A673 (cell line): ENCODE results near the gene FAM120B. TPM values are rescaled to one million over a fixed set of nuclear protein-coding genes. Genes with fewer than 3 reads are reported as not detected.

ENCODE experiments used
- BruUV-seq: library from RNA; stranded (reverse); fragments of 400-500 nt; replicated peaks from 2 replicates; lab custom pipeline; 2021; lab: Mats Ljungman, UMichigan
- CTCF ChIA-PET: fragments of 300-600 bp; sonication (Branson Sonifier 250); formaldehyde crosslinking; loops from one replicate; lab custom pipeline; 2022; ENCODE audit warnings: antibody characterized with exemption; lab: Charles Lee
- POLR2A ChIA-PET: fragments of 300-600 bp; sonication (Branson Sonifier 250); formaldehyde crosslinking; loops from one replicate; lab custom pipeline; 2022; ENCODE audit warnings: antibody characterized with exemption; ENCODE audit not compliant: low non-redundant PET; lab: Charles Lee
- DNase-seq: peaks from one replicate; pipeline ENCODE4 v3.0.0-alpha.2; 2015; ENCODE audit warnings: low spot score
- H3K27ac ChIP-seq: fragments of 200-600 bp; sonication (generic); 2 replicates; pipeline ENCODE4 v1.5.1; 2016; ENCODE audit warnings: mixed run types, low read depth, mild to moderate bottlenecking, mixed read lengths, antibody characterized with exemption, low read length; ENCODE audit not compliant: poor library complexity, severe bottlenecking
- H3K27me3 ChIP-seq: fragments of 200-600 bp; sonication (generic); replicated peaks from 2 replicates; pipeline ENCODE4 v1.6.1; 2017; ENCODE audit warnings: mixed run types, low read depth, mild to moderate bottlenecking, mixed read lengths, antibody characterized with exemption, low read length; ENCODE audit not compliant: insufficient read depth, poor library complexity
- H3K36me3 ChIP-seq: fragments of 200-600 bp; sonication (generic); 2 replicates; pipeline ENCODE4 v1.6.1; 2016; ENCODE audit warnings: mixed run types, mild to moderate bottlenecking, mixed read lengths, antibody characterized with exemption, low read length; ENCODE audit not compliant: insufficient read depth, poor library complexity, severe bottlenecking
- H3K4me1 ChIP-seq: fragments of 200-600 bp; sonication (generic); 2 replicates; pipeline ENCODE4 v1.6.1; 2017; ENCODE audit warnings: mixed run types, mild to moderate bottlenecking, mixed read lengths, antibody characterized with exemption, low read length; ENCODE audit not compliant: insufficient read depth, poor library complexity, severe bottlenecking
- H3K4me3 ChIP-seq: fragments of 200-600 bp; sonication (generic); 2 replicates; pipeline ENCODE4 v1.5.1; 2016; ENCODE audit warnings: low read depth, mixed run types, mild to moderate bottlenecking, mixed read lengths, low read length; ENCODE audit not compliant: poor library complexity, severe bottlenecking
- H3K9me3 ChIP-seq: fragments of 200-600 bp; sonication (generic); 2 replicates; pipeline ENCODE4 v1.6.1; 2016; ENCODE audit warnings: mixed run types, low read depth, mild to moderate bottlenecking, mixed read lengths, antibody characterized with exemption, low read length; ENCODE audit not compliant: poor library complexity, severe bottlenecking
- EZH2 ChIP-seq: fragments of 200-600 bp; sonication (generic); IDR thresholded peaks from 2 replicates; pipeline ENCODE4 v1.6.1; 2017; ENCODE audit warnings: borderline replicate concordance, low read depth, mild to moderate bottlenecking, mixed read lengths, antibody characterized with exemption, low read length; ENCODE audit not compliant: poor library complexity, severe bottlenecking
- intact Hi-C: fragments of 100-400 bp; cut with micrococcal nuclease; formaldehyde crosslinking; loops from one replicate; pipeline ENCODE4 v1.10.0; 2022; ENCODE audit not compliant: unreplicated experiment
- total RNA-seq: library from RNA; stranded (reverse); gene quantifications from 2 replicates; pipeline ENCODE4 v1.2.3, GENCODE V29; 2021
- TF ChIP-seq, protein P1 (sequence below): fragments of 300-800, 200-600 bp; sonication (generic); conservative IDR thresholded peaks from 2 replicates; pipeline ENCODE4 v1.5.1; 2017; ENCODE audit warnings: low read depth, mild to moderate bottlenecking, antibody characterized with exemption, low read length, moderate library complexity, mixed read lengths

The FAM120B gene
- total RNA-seq, 1 experiment from 2014 or later: 31.6 TPM

DNA sequence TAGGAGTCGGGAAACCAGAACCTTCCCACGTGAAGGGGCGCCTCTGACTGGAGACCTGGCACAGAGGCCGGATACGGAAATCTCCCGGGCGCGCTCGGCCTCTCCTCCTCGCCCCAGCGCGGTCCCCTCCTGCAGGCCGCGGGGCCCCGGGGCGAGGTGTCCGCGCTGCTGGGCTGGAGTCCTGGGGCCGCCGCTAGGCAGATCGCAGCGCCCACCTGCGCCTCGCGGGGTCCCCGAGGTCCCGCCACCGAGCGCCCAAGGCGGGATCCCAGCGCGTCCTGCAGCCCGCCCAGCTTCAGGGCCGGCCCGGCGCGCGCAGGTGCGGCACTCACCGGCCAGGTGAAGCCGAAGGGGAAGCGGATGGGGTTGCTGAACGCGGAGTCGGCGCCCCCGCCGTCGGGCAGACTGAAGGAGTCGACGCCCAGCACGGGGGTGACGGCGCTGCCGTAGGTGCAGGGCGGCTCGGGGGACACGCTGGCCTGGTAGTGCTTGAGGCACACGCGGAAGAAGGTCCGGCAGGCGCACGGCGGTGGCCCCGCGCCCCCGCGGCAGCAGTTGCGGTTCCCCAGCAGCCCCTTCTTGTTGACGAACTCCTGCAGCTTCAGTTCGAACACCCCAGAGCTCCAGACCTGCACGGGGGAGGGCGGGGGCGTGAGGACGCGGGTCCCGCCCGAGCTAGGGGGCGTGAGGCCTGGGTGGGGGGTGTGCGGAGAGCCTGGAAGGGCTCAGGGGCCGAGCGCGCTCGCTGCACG lies 17.2 kb upstream of the FAM120B start:
- intact Hi-C loops: no loop called here
- Histone ChIP-seq H3K4me1 (peaks cover 32% of the 10 kb centered on the region), H3K9me3 (no peaks in the 10 kb centered on the region), H3K36me3 (no peaks in the 10 kb centered on the region), H3K27me3 (peaks cover 58% of the 10 kb centered on the region), H3K4me3 (peak overlapping the region; percentile 76), H3K27ac (no peak overlapping the region)
- TF ChIP-seq, protein P1, sequence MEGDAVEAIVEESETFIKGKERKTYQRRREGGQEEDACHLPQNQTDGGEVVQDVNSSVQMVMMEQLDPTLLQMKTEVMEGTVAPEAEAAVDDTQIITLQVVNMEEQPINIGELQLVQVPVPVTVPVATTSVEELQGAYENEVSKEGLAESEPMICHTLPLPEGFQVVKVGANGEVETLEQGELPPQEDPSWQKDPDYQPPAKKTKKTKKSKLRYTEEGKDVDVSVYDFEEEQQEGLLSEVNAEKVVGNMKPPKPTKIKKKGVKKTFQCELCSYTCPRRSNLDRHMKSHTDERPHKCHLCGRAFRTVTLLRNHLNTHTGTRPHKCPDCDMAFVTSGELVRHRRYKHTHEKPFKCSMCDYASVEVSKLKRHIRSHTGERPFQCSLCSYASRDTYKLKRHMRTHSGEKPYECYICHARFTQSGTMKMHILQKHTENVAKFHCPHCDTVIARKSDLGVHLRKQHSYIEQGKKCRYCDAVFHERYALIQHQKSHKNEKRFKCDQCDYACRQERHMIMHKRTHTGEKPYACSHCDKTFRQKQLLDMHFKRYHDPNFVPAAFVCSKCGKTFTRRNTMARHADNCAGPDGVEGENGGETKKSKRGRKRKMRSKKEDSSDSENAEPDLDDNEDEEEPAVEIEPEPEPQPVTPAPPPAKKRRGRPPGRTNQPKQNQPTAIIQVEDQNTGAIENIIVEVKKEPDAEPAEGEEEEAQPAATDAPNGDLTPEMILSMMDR: no peak
- peak; percentile 17 for TF ChIP-seq EZH2
- ChIA-PET CTCF (no interaction called here), POLR2A (no interaction called here)
- no TSS peak for BruUV-seq
- no peak for DNase-seq

DNA sequence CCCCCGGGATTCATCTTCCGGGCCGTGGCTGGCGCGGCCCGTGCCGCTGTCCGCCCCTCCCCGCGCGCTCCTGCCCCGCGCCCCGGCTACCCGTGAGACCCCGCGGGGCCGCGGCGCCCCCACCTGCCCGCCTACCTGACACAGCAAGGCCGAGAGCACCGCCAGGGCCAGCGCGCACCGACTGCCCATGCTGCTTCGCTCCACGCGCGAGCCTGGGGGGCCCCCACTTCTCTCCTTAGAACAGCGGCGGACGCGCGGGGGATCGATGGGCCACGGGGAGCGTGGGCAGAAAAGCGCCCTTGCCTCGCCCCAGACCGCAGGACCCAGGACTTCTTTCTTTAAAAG lies 16.6 kb upstream of the FAM120B start:
- Histone ChIP-seq H3K9me3 (no peaks in the 10 kb centered on the region), H3K27ac (no peak overlapping the region), H3K36me3 (no peaks in the 10 kb centered on the region), H3K27me3 (peaks cover 64% of the 10 kb centered on the region), H3K4me1 (peaks cover 32% of the 10 kb centered on the region), H3K4me3 (peak overlapping the region; percentile 76)
- ChIA-PET CTCF (no interaction called here), POLR2A (no interaction called here)
- no peak for DNase-seq
- TF ChIP-seq, protein P1: no peak
- TF ChIP-seq EZH2: no peak
- no TSS peak for BruUV-seq
- intact Hi-C loops: loop anchor here (10.0 kb wide), 2 partner anchors 225 to 345 kb away; no protein-coding TSS in a partner anchor

DNA sequence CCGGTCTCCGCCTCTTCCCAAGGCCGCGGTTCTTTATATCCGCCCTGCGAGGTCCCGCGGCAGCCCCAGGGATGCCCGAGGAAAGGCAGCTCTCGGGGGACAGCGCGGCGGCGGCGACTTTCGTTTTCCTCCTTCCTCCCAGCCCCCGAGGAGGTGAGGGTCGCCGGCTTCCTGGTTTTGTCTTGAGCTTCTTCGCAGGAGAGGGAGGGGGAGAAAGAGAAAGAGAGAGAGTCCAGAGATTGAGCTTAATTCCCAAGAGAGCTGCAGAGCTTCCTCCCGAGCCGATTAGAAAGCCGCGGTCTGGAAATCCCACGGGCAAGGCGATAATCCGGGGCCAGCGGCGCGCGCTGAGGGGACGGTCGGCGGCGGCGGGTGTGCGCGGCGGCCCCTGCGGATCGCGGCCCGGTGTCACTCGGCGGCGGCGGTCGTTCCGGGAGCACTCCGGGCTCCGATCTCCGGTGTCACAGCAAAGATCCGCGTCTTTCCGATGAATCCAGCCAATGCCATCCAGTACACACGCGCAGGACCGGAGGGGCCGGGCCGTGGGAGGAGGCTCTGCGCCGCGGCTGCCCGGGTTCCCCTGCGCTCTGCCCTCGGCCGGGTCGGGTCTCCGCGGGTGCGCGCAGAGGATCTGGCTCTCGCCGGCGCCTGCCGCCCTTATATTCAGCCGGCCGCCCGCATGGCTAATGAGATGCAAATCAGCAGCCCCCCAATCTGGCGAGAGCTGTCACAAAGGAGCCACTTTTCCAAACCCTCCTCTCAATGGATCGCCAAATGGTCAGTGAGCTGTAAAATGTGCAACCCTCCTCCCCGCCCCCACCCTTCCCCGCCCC lies 16.0 kb upstream of the FAM120B start, which contains the start of gene DLL1:
DLL1 (minus strand) TSS at position 783 of the 833 bp plus-strand sequence. CDS start 939 bp downstream, outside the sequence.
- ChIA-PET POLR2A (interaction anchor here (0.6 kb wide), 2 partner anchors 18 to 175 kb away, joined by 3 read pairs; no protein-coding TSS in a partner anchor), CTCF (interaction anchor here (0.5 kb wide), 1 partner anchor 9 kb away, joined by 3 read pairs; no protein-coding TSS in a partner anchor)
- H3K27me3 ChIP-seq: peaks cover 70% of the 10 kb centered on the region
- no peaks in the 10 kb centered on the region for H3K36me3 ChIP-seq
- DNase-seq: peak; percentile 68
- TF ChIP-seq EZH2: no peak
- TF ChIP-seq, protein P1: no peak
- peaks cover 32% of the 10 kb centered on the region for H3K4me1 ChIP-seq
- no peak within 1 kb of the TSS for H3K27ac ChIP-seq
- intact Hi-C loops: loop anchor here (10.0 kb wide), 2 partner anchors 224 to 346 kb away; no protein-coding TSS in a partner anchor
- H3K4me3 ChIP-seq: peak within 1 kb of the TSS; percentile 76
- H3K9me3 ChIP-seq: no peaks in the 10 kb centered on the region
- no TSS peak for BruUV-seq
